ENCODE data around the gene FRRS1L.

The FRRS1L gene

DNA sequence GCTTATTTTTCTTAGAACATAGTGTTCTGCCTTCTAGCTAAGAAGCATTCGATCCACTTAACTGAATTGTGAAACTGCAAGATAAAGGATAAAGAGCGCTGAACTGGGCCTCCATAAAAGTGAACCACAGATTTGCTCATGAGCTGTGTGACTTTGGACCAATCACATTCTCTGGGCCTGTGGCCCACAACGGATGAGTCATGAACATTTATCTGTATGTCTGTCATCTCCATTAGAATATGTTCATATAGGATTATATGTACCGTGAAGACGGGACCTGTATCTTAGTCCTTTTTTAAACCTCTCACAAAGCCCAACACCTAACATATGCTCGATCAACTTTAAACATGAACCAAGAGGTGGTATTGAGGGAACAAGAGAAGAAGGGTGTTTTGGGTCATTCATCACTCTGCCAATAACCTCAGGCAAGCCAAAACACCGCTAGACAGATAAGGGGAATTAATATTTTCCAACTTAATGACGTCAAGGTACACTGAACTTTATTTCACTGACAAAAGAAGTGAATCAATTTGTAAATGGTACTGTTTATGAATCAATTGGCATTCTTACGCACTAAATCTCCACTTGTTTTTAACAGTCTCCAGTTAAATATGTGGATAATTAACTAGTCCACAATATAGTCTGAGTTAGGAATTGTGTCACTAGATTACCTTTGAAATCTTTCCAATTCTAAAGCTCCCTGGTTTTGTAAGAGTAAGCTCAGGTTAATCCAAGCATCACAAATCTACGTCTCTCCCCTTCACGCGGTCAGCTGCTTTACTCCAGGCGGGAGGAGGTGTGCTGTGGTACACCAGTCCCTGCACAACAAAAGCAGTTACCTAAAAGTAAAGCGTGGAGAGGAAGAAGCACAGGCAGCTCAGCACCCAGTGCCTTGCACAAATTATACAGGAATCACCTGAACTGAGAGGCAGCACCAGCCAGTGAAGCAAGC is 48.9 kb downstream of the FRRS1L start:
- peak; percentile 96 for DNase-seq (ENCODE audit: low read depth)
- H3K4me3 ChIP-seq (ENCODE audit: low read depth, low read length), result peak overlapping the region; percentile 91
- TF ChIP-seq, protein P1, sequence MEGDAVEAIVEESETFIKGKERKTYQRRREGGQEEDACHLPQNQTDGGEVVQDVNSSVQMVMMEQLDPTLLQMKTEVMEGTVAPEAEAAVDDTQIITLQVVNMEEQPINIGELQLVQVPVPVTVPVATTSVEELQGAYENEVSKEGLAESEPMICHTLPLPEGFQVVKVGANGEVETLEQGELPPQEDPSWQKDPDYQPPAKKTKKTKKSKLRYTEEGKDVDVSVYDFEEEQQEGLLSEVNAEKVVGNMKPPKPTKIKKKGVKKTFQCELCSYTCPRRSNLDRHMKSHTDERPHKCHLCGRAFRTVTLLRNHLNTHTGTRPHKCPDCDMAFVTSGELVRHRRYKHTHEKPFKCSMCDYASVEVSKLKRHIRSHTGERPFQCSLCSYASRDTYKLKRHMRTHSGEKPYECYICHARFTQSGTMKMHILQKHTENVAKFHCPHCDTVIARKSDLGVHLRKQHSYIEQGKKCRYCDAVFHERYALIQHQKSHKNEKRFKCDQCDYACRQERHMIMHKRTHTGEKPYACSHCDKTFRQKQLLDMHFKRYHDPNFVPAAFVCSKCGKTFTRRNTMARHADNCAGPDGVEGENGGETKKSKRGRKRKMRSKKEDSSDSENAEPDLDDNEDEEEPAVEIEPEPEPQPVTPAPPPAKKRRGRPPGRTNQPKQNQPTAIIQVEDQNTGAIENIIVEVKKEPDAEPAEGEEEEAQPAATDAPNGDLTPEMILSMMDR (conservative IDR thresholded peaks at IDR 0.05; ENCODE audit: low read depth, low read length), result no peak

DNA sequence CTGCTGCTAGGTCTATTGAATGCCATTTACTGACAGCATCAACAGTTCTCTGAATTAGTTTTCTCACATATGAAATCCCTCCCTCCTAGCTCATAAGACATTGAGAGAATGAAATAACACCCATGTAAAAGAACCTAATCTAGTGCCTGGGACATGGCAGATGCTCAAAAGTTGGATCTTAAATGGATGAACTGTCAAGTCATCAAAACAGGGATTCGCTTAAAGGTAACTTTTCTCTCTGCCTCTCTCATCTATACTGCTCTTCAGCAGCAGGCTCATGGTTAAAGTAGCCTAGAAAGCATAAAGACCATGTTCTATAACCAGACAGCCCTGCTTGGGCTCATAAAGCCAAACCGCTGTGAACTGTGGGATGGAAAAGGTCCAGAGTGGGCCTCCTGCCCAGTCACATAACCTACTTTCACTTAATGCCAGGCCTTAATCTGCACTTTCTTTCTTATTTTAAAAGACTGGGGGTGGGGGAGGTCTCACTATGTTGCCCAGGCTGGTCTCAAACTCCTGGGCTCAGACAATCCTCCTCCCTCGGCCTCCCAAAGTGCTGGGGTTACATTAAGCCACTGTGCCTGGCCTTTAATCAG is 51.0 kb downstream of the FRRS1L start:
- TF ChIP-seq, protein P1 (conservative IDR thresholded peaks at IDR 0.05; ENCODE audit: low read depth, low read length), result no peak
- no peak for DNase-seq (ENCODE audit: low read depth)
- no peak overlapping the region for H3K4me3 ChIP-seq (ENCODE audit: low read depth, low read length)

DNA sequence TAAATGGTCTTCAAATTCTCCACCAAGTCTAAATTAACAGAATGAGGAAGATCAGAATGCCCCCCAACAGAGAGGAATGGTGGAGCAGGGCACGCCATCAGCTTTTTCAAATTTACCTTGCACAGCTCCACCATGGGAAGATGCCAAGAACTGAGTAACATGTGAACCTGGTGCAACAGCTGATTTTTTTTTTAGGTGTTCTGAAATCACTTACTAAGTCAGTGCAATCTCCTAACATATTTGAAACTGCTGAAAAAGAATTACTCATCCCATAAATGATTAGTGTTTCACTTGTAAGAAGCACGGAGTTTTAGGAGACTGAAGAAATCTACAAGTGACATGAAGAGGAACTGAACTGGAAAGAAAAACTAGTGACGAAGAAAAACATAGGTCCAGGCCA is 52.4 kb downstream of the FRRS1L start:
- no peak overlapping the region for H3K4me3 ChIP-seq (ENCODE audit: low read depth, low read length)
- TF ChIP-seq, protein P1 (conservative IDR thresholded peaks at IDR 0.05; ENCODE audit: low read depth, low read length), result no peak
- peak; percentile 71 for DNase-seq (ENCODE audit: low read depth)

DNA sequence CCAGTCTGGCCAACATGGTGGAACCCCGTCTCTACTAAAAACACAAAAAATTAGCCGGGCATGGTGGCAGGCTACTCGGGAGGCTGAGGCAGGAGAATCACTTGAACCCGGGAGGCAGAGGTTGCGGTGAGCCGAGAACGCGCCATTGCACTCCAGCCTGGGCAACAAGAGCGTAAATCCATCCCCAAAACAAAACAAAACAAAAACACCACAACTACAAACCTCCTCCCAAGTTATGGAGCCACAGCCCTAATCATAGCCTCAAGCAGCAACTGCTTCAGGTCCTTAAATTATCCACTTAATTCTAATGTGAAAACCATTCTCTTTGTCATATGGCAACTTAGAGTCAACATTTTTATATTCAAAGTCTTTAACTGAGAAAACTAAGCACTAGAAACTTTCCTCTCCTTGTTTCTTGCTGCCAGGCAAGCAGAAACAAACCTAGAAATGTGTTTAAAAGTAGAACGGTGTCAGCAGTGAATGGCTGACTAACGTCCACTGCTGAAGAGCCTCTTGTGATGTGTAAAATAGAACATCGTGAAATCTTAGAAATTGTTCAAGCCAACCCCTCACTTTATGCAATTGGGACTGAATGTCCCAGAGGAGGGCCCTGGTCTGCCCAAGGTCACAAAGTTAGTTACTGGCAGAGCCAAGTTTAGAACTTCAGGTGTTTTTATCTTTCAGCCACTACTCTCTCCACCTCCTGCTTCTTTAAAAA is 53.0 kb downstream of the FRRS1L start:
- no peak overlapping the region for H3K4me3 ChIP-seq (ENCODE audit: low read depth, low read length)
- no peak for DNase-seq (ENCODE audit: low read depth)
- TF ChIP-seq, protein P1 (conservative IDR thresholded peaks at IDR 0.05; ENCODE audit: low read depth, low read length), result no peak

DNA sequence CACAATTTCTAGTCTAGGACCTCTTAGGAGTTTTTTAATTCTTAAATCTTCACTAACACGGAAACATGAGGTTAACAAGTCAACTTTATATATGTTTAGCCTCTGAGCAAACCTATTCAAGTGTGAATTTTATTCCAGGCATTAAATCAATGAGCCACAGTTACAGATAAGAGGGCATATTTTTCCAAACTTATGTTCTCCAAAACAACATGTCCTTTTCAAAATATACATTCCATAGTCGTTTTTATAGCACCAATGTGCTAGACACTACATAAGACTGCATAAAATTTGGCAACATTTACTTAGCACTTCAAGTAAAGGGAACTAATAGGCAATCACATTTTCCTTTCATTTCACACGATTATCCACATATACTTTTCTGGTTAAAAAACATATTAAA is 53.8 kb downstream of the FRRS1L start:
- TF ChIP-seq, protein P1 (conservative IDR thresholded peaks at IDR 0.05; ENCODE audit: low read depth, low read length), result no peak

DNA sequence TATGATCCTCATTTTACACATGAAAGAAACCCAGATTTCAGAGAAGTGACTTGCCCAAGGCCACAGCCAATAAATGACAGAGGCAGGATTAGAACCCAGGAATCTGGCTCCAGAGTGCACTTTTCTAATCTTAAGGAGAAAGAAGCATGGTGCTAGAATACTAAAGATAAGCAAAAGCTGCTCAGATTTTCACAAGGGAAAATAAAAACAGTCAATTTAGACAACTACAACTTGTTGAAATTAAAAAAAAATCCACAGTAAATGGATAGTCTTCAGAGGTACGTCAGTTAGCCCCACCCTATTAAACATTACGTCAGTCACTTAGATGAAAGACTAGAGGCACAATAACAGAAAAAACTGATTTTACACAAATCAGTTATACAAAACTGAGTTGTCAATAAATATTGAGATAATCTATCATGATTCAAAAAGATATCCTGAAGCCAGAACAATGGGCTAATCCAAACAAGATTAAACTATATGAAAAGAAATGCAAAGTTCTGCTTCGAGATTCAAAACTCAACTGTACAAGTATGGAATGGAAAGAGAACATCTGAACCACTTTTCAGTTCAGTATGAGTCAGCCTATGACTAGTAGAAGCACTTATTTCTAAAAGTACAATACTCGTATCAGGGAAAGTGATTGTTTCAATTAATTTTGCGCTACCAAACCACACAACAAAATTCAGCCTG is 56.6 kb downstream of the FRRS1L start:
- TF ChIP-seq, protein P1 (conservative IDR thresholded peaks at IDR 0.05; ENCODE audit: low read depth, low read length), result no peak
- peak; percentile 76 for DNase-seq (ENCODE audit: low read depth)
- peak overlapping the region; percentile 18 for H3K4me3 ChIP-seq (ENCODE audit: low read depth, low read length)

More for the DNA sequence above, 53.8 kb downstream of the FRRS1L start:
- H3K4me3 ChIP-seq (ENCODE audit: low read depth, low read length), result no peak overlapping the region
- DNase-seq (ENCODE audit: low read depth), result no peak

Measured in choroid plexus epithelial cell (primary cell).